NCI-H510A treated with DMSO at 0.1 percent for 48 hours (cell line): ENCODE measurements around the gene IKZF5.
A peak's percentile ranks its signal among the peaks of the same experiment; 100 is the strongest.

Source experiments
- DNase-seq: peaks from one replicate; lab custom pipeline; 2025; lab: John Stamatoyannopoulos, UW

The IKZF5 gene, protein sequence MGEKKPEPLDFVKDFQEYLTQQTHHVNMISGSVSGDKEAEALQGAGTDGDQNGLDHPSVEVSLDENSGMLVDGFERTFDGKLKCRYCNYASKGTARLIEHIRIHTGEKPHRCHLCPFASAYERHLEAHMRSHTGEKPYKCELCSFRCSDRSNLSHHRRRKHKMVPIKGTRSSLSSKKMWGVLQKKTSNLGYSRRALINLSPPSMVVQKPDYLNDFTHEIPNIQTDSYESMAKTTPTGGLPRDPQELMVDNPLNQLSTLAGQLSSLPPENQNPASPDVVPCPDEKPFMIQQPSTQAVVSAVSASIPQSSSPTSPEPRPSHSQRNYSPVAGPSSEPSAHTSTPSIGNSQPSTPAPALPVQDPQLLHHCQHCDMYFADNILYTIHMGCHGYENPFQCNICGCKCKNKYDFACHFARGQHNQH

DNA sequence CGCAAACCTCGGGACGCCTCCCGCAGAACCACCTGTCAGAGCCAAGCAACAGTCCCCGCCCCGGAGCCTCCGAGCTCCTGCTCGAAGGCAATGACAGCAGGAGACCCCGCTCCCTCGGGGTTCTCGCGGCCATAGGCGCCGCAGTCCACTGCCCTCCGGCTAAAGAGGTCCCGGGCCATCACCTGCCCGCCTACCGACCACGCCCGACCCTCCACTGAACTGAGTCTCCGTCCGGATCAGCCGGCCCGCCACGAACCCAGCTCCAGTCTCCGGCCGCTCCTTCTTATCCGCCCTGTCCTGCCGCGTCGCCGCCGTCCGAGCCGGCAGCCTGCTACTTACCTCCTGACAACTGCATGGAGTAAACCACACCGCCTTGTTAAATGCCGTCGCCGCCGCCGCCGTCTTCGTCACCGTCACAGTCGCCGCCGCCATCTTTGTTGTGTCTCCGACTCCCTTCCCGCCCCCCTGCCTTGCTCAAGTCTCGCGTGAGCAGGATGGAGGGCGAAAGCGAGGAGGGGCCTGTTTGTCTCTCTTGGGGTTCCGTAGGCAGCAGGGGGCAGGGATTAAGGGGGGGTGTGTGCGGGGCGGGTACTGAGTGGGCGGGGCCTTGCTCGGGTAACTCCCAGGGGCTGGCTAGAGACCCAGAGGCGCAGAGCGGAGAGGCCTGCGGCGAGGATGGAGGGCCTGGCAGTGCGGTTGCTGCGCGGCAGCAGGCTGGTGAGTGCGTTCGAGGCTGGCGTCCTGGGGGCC, at the start of gene IKZF5, which contains the start of gene ACADSB:
Gene IKZF5, minus strand, starts transcription at position 441 of the 750 bp plus-strand sequence. CDS start 10,170 bp downstream, outside the sequence.
Gene ACADSB, plus strand, starts transcription at position 652 of the 750 bp plus-strand sequence. Its CDS starts 24 bp downstream, at position 676.
- DNase-seq, result peak; percentile 91

DNA sequence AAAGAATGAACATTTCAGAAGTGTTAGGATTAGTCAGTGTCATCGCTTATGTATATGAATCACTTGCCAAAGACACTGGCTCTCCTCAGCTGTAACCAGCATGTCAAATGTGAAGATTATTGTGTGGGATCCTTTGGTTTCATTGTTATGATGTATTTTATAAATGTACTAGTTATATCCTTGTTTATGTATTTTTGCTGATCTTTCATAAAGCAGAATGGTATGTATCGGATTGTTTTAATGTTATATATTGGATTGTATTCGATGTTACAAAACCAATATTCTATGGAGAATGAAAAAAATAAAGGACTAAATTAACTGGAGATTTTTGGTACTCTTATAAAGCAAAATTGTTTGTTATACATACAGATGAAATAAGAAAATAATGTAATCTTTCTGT, 49.4 kb upstream of the IKZF5 start:
- DNase-seq, result no peak

DNA sequence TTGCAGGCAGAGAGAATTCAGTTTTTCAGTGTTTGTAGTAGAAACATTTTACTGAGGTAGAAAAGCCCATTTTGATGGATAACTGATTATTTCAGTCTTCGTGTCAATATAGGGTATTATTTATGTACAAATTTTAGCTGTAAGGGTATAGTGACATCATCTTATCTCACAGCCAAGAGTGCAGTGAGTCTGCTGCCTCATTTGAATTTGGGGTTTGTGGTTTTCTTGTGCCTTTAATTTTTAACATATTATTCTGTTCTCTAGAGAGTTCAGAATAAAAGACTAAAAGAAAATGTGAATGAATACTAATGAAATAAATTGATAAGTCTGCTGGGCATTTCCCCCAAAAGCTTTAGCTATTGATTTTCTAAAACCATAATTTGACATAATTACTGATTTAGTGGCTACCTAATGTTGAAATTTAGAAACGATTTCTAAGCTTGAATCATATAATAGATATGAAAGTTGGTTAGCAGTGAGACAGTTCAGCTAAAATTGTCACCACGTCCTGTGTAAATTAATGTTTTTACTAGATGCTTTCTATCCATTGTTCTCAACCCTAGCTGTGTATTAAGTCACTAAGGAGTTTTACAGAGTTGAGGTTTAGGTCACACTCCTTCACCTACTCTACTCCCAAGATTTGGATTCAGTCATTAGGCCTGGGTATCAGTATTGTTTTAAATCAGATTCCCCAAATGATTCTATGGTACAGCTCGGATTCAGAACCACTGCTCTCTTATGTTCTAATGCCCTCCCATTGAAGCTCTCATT, 37.6 kb upstream of the IKZF5 start:
- DNase-seq, result no peak

DNA sequence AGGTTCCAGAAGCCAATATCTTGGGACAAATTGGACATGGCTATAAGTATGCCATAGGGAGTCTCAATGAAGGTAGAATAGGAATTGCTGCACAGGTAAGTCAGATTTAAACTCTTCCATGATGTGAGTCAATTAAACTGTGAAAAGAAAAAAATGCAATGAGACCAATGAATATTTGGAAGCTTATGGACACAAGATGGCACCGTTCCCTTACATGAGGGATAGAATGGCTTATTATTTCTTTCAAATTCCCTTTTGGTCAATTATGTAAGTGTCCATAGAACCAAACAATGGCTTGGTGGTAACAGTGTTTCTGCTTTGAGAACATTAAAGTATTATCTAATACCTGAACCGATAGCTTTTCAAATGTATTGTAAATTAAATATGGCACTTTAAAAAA, 35.8 kb upstream of the IKZF5 start:
- DNase-seq, result peak; percentile 51

DNA sequence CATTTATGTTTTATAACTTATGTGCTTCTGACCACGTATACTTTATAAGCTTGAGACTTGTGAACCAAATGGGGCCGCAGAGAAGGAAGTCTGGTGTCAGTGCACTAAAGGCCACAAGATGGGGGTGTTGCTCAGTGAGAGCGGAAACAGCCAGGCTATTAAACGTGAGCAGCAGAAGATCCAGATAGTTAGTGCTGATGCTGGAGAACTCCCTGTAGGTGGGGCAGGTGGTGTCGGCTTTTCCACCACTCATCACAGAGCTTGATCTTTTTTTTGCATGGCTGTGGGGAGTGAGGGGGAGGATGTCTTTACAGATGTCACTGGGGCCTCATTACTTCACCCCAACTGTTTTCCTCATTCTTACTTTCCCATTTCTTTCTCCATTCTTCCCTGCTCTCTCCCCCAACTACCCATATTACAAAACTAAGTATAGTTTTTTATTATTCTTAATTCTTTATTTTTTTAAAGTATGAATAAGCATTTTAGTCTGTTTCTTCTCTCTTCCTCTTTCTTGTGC, 34.9 kb upstream of the IKZF5 start:
- DNase-seq, result peak; percentile 91

DNA sequence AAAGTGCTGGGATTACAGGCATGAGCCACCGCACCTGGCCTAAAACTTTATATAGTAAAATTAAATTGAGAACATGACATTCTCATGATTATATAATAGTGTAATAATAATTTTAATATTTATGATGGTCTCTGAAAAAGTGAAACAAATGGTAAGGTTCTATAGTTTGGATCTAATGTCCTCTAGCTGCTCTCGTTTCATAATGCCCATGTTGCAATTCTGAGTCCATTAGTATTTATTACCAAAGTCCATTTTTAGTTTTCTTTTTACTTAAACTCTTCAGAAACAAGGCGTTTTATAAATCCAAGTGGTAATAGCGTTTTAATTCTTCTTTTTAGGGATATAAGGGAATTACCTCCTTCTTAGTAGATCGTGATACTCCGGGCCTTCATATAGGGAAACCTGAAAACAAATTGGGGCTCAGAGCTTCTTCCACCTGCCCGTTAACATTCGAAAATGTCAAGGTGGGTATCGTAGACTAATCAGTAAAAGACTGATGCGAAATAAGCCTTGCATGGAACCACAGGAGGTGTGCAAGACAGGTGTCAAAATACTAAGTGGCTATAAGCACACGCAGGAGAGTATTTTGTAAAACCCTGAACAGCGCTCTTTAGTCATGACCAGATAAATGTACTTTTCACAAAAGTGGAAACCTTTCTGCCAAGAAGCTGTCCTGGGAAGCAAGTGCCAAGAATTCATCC, 34.3 kb upstream of the IKZF5 start:
- no peak for DNase-seq

DNA sequence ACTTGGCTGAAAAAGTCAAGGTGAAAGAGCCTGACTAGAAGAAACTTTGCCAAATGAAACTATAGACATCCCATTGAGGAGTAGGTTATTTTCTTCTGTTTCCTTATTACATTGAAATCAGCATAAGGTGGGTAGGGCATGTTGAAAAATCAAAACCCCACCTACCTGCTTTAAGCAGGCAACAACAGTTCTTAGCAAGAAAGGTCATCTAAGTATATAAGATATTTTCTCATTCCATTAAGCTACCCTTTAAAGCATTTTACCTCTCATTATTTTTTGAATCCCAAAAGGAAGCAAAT, 31.0 kb upstream of the IKZF5 start:
- DNase-seq, result no peak

DNA sequence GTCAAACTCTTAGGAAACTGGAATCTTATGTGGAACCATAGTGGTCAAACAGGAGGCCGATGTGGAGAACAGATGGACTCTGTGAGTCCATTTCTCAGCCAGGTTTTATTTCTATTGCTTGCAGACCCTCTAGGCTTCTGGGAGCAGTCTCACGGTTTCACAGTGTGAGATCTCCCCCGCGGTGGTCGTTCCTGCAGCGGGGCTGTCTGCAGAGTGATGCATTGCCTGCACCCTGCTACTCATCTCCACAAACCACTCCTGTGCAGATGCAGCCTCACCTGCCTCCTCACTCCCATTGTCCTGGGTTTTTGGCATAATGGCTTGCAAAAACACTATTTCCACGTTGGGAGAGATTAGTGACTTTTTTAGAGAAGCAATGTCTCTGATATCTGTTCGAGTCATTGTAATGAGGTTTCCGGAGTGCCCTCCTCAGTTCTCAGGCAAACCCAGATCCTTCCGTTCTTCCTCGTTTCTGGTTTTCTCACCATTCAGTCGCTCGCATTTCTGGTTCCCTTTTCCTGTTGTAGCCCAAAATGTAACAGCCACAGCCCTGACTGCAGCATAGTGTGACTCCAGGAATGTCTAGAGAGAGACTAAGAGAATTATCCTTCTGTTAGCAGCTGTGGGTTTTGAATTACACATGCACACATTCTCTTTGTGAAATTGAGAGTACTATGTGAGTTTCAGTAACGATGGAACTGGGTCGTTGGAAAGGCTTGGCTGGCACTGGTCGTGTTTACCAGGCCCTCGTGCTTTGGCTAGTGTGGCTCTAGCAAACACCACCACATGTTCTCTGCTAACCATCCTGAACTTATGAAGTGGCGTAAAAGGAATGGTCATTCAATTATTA, 30.4 kb upstream of the IKZF5 start:
- no peak for DNase-seq

DNA sequence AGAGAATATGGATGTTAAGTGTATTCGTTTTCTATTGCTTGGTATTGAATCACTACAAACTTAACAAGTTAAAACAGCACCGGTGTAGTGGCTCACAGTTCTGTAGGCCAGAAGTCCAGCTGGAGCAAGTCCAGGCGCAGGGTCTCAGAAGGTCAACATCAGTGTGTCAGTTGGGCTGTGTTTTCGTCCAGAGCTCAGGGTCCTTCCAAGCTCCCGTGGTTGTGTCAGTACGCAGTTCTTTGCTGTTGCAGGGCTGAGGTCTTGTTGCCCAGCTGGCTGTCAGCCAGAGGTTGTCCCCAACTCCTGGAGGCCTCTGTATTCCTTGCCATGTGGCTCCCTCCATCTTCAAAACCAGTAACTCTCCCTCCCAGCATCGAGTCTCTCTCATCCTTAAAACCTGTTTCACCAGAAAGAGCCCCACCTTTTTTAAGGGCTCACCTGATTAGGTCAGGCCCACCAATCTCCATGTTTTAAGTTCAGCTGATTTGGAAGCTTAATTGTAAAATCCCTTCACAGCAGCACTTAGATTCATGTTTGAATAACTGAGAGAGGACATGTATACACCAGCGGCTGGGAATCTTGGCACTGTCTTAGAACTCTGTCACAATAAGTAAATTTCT, 27.0 kb upstream of the IKZF5 start:
- no peak for DNase-seq

DNA sequence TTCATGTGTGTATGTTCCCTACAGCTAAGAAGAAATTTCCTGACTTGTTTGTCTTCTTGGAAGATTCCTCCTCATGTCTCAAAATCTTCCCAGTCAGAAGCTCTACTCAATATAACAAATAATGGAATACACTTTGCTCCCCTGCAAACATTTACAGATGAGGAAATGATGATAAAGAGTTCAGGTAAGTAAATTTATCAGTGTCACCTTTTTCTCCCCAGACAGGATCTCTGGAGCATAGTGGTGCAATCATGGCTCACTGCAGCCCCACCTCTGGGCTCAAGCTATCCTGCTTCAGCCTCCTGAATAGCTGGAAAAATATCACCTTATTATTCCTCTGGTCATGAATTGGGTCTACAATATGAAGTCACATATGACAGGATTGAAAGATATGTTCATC, 25.7 kb upstream of the IKZF5 start:
- no peak for DNase-seq

DNA sequence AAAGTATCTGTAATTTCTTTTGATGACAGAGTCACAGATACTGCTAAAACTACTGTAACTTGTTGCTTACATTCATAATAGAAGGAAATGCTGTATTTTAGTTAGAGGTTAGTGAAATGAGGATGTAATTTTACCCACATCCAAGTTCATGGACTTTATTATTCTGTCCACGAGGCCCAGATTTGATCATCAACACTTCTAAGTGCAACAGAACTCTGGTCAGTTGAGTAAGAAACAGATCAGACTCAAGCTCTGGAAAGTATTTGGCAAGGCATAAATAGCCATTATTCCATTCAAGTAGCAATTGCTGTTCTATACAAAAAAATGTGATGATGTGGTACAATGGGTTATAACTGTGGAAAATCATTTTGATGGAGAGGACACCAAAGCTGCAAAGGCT, 22.5 kb upstream of the IKZF5 start:
- no peak for DNase-seq

DNA sequence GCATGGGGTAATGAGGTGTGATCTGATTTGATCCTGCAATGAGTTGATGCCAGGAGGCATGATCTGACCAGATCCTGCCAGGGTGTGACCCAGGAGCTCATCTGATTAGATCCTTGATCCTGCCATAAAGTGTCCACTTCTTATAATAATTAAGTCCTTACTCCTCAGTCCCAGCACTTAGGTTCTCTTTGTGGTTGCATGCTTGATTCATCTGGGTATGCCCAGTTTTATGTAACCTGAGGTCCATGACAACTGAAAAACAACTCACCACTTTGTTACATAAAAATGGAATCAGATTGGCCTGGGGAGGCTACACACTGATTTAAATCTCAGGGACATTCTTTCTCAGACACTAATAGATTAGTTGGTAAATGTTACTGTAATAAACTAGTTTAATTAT, 19.3 kb upstream of the IKZF5 start:
- no peak for DNase-seq

DNA sequence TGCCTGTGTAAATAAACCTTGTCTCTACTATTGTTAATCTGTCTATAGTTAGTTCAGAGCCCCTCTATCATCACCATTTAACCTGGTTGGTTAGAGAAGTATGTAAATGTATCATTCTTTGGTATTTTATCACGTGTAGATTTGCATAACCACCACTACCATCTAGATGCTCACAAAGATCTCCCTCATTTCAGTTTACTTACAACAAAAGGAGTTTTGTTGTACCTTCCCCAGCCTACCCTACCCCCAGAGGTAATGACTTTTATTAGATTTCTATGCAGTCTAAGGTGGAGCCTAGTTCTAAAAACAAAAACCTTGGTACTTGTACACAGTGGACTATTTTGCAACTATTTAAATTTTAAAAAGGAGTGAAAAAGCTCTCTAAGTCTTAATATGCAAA, 17.7 kb upstream of the IKZF5 start:
- DNase-seq, result no peak

DNA sequence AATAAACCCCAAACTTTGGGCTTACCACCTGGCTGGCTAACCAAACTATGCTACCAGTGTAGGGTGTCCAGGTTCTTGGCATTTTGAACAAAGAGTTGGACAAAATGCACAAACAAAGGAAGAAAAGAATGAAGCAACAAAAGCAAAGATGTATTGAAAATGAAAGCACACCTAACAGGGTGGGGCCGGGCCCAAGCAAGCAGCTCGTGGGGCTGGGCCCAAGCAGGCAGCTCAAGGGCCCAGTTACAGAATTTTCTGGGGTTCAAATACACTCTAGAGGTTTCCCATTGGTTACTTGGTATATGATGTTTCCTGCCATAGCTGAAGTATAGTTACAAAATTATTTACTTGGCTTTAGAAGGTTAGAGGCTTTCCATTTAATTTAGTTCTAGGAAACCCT, 15.9 kb upstream of the IKZF5 start:
- no peak for DNase-seq

DNA sequence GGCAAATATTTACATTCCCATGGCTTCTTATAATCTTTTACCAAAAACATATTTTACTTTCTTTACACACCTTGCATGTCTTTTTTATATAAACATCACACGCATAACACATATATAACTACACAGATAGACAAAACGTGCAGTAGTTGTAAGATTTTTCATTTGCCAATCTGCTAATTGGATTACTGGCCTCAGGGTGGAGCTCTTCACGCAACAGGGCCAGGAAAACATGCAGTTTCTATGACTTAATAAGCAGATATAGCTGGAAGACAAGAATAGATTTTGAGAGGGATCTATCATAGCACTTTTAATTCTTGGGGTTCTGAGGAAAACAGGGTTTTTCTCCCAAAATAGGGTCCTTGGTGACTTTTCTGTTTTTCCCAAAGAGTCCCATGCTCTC, 12.9 kb upstream of the IKZF5 start:
- peak; percentile 14 for DNase-seq

DNA sequence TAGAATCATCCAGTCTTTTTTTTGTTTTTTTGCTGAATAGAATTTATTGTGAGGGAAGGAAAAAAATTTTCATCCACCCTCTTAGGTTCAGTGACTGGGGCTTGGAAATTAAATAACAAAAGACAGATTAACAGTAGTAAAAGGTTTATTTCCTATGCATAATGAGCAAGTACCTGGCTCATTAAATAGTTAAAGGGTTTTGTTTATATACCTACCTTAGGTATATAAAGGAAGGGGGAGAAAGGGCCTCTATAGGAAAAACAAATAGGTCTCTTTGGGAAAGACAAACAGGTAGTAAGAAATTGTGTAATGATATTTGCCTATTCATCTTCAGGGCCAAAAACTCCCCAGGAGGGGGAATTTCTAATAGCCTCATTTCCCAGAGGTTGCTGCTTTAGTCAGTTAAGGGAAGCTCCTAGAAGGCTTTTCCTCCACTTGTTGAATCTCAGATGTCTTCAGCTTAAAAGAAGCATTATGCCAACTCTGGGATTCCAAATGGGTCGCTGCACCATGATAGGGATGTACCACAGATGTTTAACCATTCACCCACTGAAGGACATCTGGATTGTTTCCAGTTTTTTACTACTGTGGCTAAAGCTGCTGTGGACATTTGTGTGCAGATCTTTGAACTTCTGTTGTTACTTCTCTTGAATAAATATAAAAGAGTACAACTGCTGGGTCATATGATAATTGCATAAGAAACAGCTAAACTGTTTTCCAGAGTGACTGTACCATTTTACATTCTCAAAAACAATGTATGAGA, 11.5 kb upstream of the IKZF5 start:
- peak; percentile 51 for DNase-seq

DNA sequence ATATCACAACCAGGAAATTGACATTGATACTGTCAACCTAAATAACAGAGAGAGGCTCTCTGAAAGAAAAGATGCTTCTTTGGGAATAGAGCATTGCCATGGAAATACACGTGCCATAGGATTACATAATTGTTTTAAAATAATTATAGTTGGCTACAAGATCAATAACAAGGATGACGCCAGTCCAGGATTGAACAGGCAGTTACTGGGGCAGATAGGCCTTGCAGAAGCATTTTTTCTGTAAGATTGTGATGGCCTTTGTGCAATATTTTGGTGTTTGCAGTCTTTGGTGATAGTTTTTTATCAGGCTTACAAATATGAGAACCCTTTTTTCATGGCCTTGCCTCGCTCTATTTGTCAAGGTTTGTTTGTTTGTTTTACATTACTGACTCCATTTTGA, 10.7 kb upstream of the IKZF5 start:
- DNase-seq, result no peak

DNA sequence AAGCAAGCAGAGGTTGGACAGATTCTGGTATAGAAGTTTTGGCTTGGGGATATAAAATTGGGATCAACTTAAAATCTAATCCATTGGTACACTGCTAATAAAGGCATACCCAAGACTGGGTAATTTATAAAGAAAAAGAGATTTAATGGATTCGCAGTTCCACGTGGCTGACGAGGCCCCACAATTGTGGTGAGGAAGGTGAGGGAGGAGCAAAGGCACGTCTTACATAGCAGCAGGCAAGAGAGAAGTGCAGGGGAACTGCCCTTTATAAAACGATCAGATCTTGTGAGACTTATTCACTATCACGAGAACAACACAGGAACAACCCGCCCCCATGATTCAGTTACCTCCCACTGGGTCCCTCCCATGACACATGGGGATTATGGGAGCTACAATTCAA, 9.9 kb upstream of the IKZF5 start:
- no peak for DNase-seq

DNA sequence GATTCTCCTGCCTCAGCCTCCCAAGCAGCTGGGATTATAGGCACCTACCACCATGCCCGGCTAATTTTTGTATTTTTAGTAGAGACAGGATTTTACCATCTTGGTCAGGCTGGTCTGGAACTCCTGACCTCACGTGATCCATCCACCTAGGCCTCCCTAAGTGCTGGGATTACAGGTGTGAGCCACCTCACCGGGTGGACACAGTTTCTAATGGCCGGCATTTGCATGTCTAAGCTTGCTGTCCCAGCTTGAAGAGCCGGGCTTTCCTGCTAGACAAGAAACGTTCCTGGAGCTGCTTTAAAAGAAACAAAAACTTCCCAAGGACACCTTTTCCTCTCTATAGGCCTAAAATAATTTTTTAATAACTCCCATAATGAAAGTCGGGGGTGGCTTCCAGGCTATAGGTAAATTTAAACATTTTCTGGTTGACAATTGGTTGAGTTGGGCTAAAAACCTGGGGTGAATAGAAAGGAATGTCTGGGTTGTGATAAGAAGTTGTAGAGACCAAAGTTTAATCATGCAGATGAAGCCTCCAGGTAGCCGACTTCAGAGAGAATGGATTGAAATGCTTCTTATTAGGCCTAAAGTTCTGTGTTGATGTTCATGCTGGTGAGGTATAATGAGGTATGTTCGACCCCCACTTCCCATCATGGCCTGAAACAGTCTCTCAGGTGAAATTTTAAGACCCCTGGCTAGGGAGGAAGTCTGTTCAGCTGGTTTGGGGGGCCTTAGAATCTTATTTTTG, 9.0 kb upstream of the IKZF5 start:
- DNase-seq, result no peak
